Suprapubic skin (tissue), 4 donors: ENCODE data around the gene PEMT. TPM values are rescaled to one million over a fixed set of nuclear protein-coding genes. Genes with fewer than 3 reads are reported as not detected.

Source experiments
- DNase-seq, 2 donors: peaks; one replicate each; pipeline ENCODE4 v3.0.0-alpha.2; 2019; ENCODE audit warnings: low spot score in 2 of 2
- H3K27ac ChIP-seq: fragments of 200-600 bp; sonication (generic); one replicate; pipeline ENCODE4 v1.5.1; 2019
- H3K27me3 ChIP-seq: fragments of 200-600 bp; sonication (generic); one replicate; pipeline ENCODE4 v1.5.1; 2019
- H3K36me3 ChIP-seq: fragments of 200-600 bp; sonication (generic); one replicate; pipeline ENCODE4 v1.5.1; 2019
- H3K4me1 ChIP-seq: fragments of 200-600 bp; sonication (generic); one replicate; pipeline ENCODE4 v1.5.1; 2019
- H3K4me3 ChIP-seq: fragments of 200-600 bp; sonication (generic); one replicate; pipeline ENCODE4 v1.5.1; 2019; ENCODE audit warnings: mild to moderate bottlenecking
- H3K9me3 ChIP-seq: fragments of 200-600 bp; sonication (generic); one replicate; pipeline ENCODE4 v1.5.1; 2019
- CTCF ChIP-seq, 2 donors: fragments of 200-600 bp in 1 of 2; fragments of 450-650 bp in 1 of 2; sonication (generic) in 1 of 2; IDR thresholded peaks; one replicate each; pipeline ENCODE4 v1.5.1; 2016 to 2019; ENCODE audit warnings: antibody characterized with exemption in 2 of 2, mild to moderate bottlenecking in 1 of 2, moderate library complexity in 1 of 2
- EP300 ChIP-seq: sonication (generic); formaldehyde crosslinking; IDR thresholded peaks from one replicate; pipeline ENCODE4 v1.6.1; 2017; ENCODE audit warnings: antibody characterized with exemption
- POLR2A ChIP-seq, 2 donors: fragments of 450-650 bp; IDR thresholded peaks; one replicate each; pipeline ENCODE4 v1.6.1; 2017; ENCODE audit warnings: antibody characterized with exemption in 2 of 2, mild to moderate bottlenecking in 2 of 2, moderate library complexity in 2 of 2
- POLR2AphosphoS5 ChIP-seq, 3 donors: sonication (generic); formaldehyde crosslinking; IDR thresholded peaks; one replicate each; pipeline ENCODE4 v1.6.1; 2017; ENCODE audit warnings: antibody characterized with exemption in 3 of 3
- WGBS: methylation state at CpG from one replicate; pipeline ENCODE4 v1.1.5; 2018; 5-methylcytosine and 5-hydroxymethylcytosine counted together
- total RNA-seq, 4 donors: library from RNA; depleted of rRNA; stranded (reverse); fragments of >200 nt; gene quantifications; one replicate each; pipeline ENCODE4 v1.1.0, GENCODE V29; 2016

Gene PEMT
- total RNA-seq, 4 donors from 2014 or later: 25.7 to 60.6 (median 50.0) TPM

DNA sequence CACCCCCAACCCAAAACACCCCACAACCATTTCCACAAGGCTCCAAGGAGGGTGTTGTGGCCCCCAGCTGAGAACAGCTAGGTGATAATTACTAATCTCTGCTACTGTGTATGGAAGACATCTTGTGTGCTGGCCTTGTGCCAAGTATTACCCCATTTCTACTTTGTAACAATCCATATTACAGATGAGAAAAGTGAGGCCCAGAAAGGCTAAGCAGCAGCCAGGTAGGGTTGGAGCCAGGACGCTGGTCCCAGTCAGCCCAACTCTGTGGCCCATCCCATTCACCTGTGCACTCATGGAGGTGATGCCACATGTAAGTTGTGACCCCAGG is 12.4 kb upstream of the PEMT start:
- 90% methylated on average over 1 of the region's 1 CpG for WGBS
- Histone ChIP-seq H3K27ac (no peak overlapping the region), H3K4me1 (peaks cover 12% of the 10 kb centered on the region), H3K9me3 (no peaks in the 10 kb centered on the region), H3K4me3 (no peak overlapping the region), H3K36me3 (no peaks in the 10 kb centered on the region), H3K27me3 (no peaks in the 10 kb centered on the region)
- no peak for DNase-seq
- TF ChIP-seq POLR2AphosphoS5 (IDR thresholded peaks at IDR 0.05) (no peak), CTCF (IDR thresholded peaks at IDR 0.05) (no peak), POLR2A (IDR thresholded peaks at IDR 0.05) (no peak), EP300 (no peak)

DNA sequence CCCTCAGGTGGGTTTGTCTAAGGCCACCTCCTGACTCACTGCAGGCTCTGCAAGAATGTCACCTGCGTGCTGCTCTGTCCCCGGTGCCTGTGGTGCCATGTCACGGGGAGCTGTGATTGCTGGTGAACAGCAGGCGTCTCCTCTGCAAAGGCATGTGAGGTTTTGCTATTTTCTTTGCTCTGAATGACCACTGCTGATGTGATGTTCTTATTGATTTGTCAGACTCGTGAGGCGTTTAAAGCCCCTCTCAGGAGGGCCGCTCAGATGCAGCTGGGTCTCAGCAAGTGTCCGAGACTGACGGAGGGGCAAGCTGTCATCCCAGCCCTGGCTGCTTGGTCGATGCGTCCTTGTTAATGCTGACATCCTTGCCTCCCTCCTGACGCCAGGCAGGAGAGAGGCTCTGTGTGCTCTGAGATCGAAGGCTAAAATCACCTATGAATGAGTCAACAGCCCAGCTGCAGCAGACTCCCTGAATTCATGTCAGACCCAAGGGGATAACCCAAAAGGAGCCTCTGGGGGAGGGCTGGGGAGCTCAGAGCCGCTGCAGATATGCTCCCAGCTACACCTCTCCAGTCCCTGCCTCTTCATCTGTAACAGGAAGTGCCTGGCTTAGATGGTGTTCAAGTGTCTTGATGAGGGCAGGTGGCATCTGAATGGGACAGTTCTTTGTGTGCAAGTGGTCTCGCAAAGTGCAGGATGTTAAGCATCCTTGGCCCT is 11.8 kb upstream of the PEMT start:
- Histone ChIP-seq H3K27me3 (no peaks in the 10 kb centered on the region), H3K9me3 (no peaks in the 10 kb centered on the region), H3K27ac (no peak overlapping the region), H3K36me3 (no peaks in the 10 kb centered on the region), H3K4me1 (peaks cover 12% of the 10 kb centered on the region), H3K4me3 (no peak overlapping the region)
- DNase-seq: no peak
- no peak for TF ChIP-seq POLR2A (IDR thresholded peaks at IDR 0.05)
- no peak for TF ChIP-seq POLR2AphosphoS5 (IDR thresholded peaks at IDR 0.05)
- TF ChIP-seq EP300: no peak
- TF ChIP-seq CTCF (IDR thresholded peaks at IDR 0.05): no peak
- 90% methylated on average over 11 of the region's 15 CpGs for WGBS

DNA sequence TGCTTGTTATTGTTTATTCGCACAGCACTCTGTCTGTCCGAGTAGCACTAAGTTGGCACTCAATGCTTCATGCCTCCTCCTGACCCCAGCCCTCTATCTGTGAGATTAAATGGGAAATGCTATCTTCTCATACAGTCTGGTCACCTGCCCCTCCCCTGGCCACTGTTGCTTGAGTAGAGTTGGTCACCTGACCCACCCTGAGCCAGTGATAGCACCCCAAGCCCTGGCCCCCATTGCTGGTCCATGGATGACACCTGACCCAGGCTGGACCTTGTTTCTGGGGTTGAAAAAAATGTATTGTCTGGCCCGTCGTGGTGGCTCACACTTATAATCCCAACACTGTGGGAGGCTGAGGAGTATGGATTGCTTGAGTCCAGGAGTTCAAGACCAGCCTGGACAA is 8.5 kb upstream of the PEMT start:
- H3K9me3 ChIP-seq: no peaks in the 10 kb centered on the region
- H3K27ac ChIP-seq: no peak overlapping the region
- no peaks in the 10 kb centered on the region for H3K27me3 ChIP-seq
- no peaks in the 10 kb centered on the region for H3K36me3 ChIP-seq
- TF ChIP-seq EP300 (no peak), POLR2AphosphoS5 (IDR thresholded peaks at IDR 0.05) (no peak), CTCF (IDR thresholded peaks at IDR 0.05) (no peak), POLR2A (IDR thresholded peaks at IDR 0.05) (no peak)
- H3K4me3 ChIP-seq: no peak overlapping the region
- 91% methylated on average over 3 of the region's 4 CpGs for WGBS
- DNase-seq: no peak
- no peaks in the 10 kb centered on the region for H3K4me1 ChIP-seq

DNA sequence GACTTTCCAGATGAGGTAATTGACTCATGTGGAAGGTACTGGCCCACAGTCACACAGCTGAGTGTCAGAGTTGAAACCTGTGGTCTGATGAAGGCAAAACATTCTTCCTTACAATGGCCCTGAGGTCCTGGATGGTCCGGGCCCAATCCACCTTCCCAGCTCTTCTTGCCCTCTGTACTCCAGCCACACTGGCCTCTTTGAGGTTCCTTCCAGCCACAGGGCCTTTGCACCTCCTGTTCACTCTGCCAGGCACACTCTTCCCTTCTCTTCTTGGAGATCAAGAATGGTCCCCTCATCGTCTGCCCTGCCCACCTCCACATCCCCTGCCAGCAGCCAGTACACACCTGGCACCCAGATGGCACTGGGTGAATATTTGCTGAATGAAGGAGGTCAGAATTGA is 6.5 kb upstream of the PEMT start:
- no peaks in the 10 kb centered on the region for H3K36me3 ChIP-seq
- H3K9me3 ChIP-seq: no peaks in the 10 kb centered on the region
- peaks cover 4% of the 10 kb centered on the region for H3K4me1 ChIP-seq
- H3K27ac ChIP-seq: no peak overlapping the region
- H3K27me3 ChIP-seq: no peaks in the 10 kb centered on the region
- TF ChIP-seq POLR2AphosphoS5 (IDR thresholded peaks at IDR 0.05) (no peak), POLR2A (IDR thresholded peaks at IDR 0.05) (no peak), CTCF (IDR thresholded peaks at IDR 0.05) (no peak), EP300 (no peak)
- H3K4me3 ChIP-seq: no peak overlapping the region
- DNase-seq: no peak
- WGBS: 90% methylated on average over 2 of the region's 2 CpGs

GRCh38 chr17:17595755-17596154 is 4.2 kb upstream of the PEMT start:
- 91% methylated on average over 3 of the region's 4 CpGs for WGBS

More at GRCh38 chr17:17595755-17596154, 4.2 kb upstream of the PEMT start:
- Histone ChIP-seq H3K27me3 (no peaks in the 10 kb centered on the region), H3K36me3 (no peaks in the 10 kb centered on the region), H3K9me3 (no peaks in the 10 kb centered on the region), H3K4me3 (no peak overlapping the region), H3K27ac (no peak overlapping the region), H3K4me1 (peaks cover 16% of the 10 kb centered on the region)
- DNase-seq: no peak
- TF ChIP-seq POLR2AphosphoS5 (IDR thresholded peaks at IDR 0.05) (no peak), CTCF (IDR thresholded peaks at IDR 0.05) (no peak), POLR2A (IDR thresholded peaks at IDR 0.05) (no peak), EP300 (no peak)
